LNCAP (cell line): ENCODE data around the gene PTPRD.

Experiments
- TF ChIP-seq, protein P1 (sequence below): fragments of 450-650 bp; IDR thresholded peaks from 2 replicates; pipeline ENCODE4 v1.5.1; 2017; ENCODE audit warnings: mild to moderate bottlenecking

The PTPRD gene

DNA sequence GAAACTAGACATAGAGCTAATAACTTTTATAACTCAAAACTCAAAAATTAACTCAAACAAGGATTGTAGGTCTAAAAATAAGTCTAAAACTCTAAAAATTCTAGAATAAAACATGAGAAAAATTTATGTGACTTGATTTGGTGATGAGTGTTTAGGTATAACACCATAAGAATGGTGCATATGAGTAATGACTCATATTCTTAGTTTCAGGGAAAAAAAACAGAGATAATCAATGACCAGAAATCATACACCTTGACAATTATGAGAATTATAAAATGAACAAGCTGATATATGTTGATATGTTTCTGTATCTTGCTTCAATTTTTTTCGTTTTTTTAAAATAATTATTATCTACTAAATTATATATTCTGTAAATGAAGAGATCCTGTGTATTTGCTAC lies 541.2 kb downstream of the PTPRD start:
- TF ChIP-seq, protein P1, sequence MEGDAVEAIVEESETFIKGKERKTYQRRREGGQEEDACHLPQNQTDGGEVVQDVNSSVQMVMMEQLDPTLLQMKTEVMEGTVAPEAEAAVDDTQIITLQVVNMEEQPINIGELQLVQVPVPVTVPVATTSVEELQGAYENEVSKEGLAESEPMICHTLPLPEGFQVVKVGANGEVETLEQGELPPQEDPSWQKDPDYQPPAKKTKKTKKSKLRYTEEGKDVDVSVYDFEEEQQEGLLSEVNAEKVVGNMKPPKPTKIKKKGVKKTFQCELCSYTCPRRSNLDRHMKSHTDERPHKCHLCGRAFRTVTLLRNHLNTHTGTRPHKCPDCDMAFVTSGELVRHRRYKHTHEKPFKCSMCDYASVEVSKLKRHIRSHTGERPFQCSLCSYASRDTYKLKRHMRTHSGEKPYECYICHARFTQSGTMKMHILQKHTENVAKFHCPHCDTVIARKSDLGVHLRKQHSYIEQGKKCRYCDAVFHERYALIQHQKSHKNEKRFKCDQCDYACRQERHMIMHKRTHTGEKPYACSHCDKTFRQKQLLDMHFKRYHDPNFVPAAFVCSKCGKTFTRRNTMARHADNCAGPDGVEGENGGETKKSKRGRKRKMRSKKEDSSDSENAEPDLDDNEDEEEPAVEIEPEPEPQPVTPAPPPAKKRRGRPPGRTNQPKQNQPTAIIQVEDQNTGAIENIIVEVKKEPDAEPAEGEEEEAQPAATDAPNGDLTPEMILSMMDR: no peak

DNA sequence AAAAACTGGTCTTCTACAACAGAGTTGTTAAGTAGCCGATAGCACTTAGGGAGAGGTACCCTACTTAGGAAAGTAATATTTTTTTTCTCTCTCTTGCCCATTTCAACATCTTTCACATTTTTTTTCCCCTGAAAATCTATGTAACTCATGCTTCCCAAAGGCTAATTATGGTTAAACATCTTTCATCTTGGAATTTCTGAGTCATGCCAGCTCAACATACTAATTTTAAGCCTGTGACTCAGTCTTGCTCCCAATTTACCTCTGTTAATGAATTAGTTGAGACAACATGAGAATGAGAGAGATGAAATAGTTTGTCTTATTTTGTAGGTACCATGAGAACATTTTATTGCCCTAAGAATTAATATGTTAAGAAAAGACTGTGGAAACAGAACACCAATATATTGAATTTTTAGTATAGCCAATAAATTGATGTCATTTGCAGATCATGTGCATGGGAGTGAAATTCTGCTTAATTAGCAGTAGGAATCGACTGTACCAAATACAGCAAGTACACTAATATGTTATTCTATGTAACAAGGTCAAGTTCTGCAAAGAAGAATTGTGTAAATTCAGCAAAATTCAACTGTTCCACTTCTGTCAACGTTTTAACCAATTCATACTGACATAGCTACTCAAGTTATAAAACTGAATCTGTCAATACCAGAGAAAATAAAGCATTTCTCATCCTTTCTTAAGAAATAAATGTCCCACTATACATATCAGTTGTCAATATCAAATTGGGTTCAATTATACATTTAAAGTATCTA lies 550.0 kb downstream of the PTPRD start:
- TF ChIP-seq, protein P1: no peak

DNA sequence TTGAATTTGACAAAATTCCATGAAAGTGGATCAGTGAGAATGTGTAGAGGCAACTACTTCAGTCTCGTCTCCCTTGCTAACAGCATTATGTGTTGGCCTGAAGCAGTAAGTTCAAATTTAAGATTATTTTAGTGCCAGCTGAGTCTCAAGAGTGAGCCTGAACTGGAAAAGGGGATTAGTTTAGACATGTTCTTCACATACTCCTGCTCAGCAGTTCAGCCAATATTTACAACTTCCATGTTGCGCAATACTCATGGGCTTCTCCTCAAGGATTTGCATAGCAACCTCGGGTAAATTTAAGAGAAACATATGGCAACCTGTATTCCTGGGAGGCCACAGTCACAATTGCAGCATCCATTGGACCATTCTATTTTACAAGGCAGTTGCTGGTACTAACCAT lies 553.8 kb downstream of the PTPRD start:
- TF ChIP-seq, protein P1: no peak

DNA sequence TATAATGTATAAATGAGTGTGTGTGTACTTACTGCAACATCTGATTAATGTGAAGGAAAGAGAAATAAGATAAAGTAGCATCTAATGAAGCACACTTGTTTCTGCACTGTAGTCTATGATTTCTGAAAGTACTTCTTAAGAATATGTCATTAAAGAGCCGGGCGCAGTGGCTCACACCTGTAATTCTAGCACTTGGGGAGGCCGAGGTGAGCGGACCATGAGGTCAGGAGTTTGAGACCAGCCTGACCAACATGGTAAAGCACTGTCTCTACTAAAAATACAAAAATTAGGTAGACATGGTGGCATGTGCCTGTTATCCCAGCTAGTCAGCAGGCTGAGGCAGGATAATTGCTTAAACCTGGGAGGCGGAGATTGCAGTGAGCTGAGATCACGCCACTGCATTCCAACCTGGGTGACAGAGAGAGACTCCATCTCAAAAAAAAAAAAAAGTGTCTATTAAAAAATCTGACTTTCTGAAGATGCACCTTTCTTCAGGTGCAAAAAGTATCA lies 556.9 kb downstream of the PTPRD start:
- TF ChIP-seq, protein P1: no peak

DNA sequence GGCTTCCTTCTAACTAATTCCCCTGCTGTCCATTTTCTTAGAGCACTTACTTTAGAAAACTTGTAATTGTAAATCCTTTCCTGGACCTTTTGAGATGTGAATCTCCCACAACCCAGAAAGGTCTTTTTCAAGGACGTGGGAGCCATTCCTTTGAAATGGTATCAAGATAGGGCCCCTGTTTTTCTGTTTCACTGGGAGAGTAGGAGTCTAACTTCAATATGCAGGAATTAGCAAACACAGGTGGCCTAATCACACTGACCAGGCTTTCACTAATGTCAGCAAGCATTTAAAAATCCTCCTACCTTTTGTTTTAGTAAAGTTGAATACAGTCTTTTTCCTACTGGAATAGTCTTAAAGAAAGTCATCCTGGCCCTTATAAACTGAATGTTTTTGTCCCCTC lies 558.3 kb downstream of the PTPRD start:
- TF ChIP-seq, protein P1: no peak

DNA sequence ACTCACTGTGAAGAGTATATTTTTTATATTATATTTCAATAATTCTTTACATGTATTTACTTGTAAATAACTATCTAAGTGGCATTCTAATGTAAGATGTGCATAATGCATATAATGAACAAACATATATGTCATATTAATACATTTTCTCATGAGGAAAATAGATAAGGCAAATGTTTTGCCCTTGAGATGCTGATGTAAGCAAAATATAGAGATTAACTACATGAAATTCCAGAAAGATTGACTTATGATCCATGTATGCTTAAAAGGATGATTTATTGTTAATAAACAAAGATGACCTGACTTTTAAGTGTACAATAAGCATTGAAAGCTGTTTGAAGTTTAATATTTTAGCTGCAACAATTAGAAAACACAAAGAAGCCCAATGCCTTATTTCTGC lies 559.9 kb downstream of the PTPRD start:
- TF ChIP-seq, protein P1: no peak

DNA sequence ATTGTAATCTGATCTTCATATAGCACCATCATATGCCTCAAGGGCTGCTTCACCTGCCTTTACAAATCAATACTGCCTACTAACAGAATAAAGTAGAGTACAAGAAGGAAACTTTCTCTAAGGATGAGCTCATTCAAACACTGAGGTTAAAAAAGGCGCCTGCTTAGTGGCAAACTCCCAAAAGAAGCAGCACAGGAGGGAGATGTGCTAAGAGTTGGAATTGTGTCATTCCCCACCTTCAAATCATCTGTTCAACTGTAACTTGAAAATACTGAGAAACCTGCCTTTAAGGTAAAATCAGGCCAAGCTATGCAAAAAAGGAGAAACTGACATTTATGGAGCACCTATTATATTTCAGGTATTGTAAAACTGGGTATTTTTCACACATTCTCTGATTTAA lies 560.6 kb downstream of the PTPRD start:
- TF ChIP-seq, protein P1: no peak
